Cardiac muscle cell (in vitro differentiated cells and primary cell): Measurements from ENCODE around the gene PLK4. TPM values are rescaled to one million over a fixed set of nuclear protein-coding genes. Genes with fewer than 3 reads are reported as not detected.
A peak's percentile ranks its signal among the peaks of the same experiment; 100 is the strongest.
"Not testable (repeated sequence)": the region's sequence is repeated elsewhere in the genome, so short reads cannot be mapped to it uniquely, and the experiment has no call there.

Experiments
- DNase-seq, 2 donors: peaks; one replicate each; pipeline versions ENCODE4 v3.0.0 to v3.0.0-alpha.2; 2010 to 2017; ENCODE audit warnings: low read depth in 1 of 2, low spot score in 1 of 2
- H3K27ac ChIP-seq: fragments of 200-600 bp; sonication (generic); 2 replicates; pipeline ENCODE4 v1.5.1; 2016
- H3K27me3 ChIP-seq: fragments of 200-600 bp; sonication (generic); 2 replicates; pipeline ENCODE4 v1.6.0; 2016; ENCODE audit warnings: control low read depth
- H3K36me3 ChIP-seq: fragments of 200-600 bp; sonication (generic); 2 replicates; pipeline ENCODE4 v1.5.1; 2016; ENCODE audit warnings: control low read depth
- H3K4me1 ChIP-seq: fragments of 200-600 bp; sonication (generic); 2 replicates; pipeline ENCODE4 v1.8.1; 2017; ENCODE audit warnings: low read depth, mild to moderate bottlenecking, mixed run types
- H3K4me3 ChIP-seq: fragments of 200-600 bp; sonication (generic); 2 replicates; pipeline ENCODE4 v1.5.1; 2016; ENCODE audit warnings: mild to moderate bottlenecking
- H3K9me3 ChIP-seq: fragments of 200-600 bp; sonication (generic); 2 replicates; pipeline ENCODE4 v1.5.1; 2017; ENCODE audit warnings: low read depth, mild to moderate bottlenecking, control low read depth
- polyA plus RNA-seq: library from polyadenylated mRNA; unstranded; fragments of >200 nt; fragmentation: Nextera tagmentation; extraction: Ambion mirVana; gene quantifications from 2 replicates; pipeline ENCODE4 v1.2.1, GENCODE V29; 2016
- total RNA-seq: library from RNA; depleted of rRNA; stranded (reverse); fragments of >200 nt; gene quantifications from 2 replicates; pipeline ENCODE4 v1.2.3, GENCODE V29; 2016
- TF ChIP-seq, protein P1 (sequence below): IDR thresholded peaks from 2 replicates; pipeline ENCODE4 v1.5.1; 2012; ENCODE audit warnings: low read depth, mild to moderate bottlenecking, low read length

Gene PLK4
- total and polyA plus RNA-seq, 2 experiments from 2014 or later = 5.2 to 13.0 TPM

DNA sequence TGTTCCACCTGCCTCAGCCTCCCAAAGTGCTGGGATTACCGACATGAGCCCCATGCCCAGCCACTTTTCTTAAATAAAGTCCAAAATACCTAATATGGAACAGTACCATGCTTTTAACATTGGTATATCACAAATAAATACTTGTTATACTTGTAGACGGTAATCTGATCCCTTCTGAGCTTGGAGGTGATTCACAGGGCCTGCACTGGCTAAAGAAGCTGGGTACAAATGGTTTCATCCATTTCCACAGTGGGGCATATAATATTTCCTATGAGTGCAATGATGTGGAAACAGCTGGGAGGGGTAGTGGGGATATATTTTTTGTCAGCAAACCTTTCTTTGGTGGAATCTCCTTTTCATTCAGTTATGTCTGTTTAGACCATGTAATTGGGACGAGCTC is 35.8 kb downstream of the PLK4 start:
- Histone ChIP-seq H3K27ac (no peak overlapping the region), H3K4me1 (peaks cover 11% of the 10 kb centered on the region), H3K4me3 (no peak overlapping the region), H3K9me3 (no peaks in the 10 kb centered on the region), H3K36me3 (peaks cover 23% of the 10 kb centered on the region), H3K27me3 (no peaks in the 10 kb centered on the region)
- TF ChIP-seq, protein P1, sequence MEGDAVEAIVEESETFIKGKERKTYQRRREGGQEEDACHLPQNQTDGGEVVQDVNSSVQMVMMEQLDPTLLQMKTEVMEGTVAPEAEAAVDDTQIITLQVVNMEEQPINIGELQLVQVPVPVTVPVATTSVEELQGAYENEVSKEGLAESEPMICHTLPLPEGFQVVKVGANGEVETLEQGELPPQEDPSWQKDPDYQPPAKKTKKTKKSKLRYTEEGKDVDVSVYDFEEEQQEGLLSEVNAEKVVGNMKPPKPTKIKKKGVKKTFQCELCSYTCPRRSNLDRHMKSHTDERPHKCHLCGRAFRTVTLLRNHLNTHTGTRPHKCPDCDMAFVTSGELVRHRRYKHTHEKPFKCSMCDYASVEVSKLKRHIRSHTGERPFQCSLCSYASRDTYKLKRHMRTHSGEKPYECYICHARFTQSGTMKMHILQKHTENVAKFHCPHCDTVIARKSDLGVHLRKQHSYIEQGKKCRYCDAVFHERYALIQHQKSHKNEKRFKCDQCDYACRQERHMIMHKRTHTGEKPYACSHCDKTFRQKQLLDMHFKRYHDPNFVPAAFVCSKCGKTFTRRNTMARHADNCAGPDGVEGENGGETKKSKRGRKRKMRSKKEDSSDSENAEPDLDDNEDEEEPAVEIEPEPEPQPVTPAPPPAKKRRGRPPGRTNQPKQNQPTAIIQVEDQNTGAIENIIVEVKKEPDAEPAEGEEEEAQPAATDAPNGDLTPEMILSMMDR = no peak
- DNase-seq = no peak

DNA sequence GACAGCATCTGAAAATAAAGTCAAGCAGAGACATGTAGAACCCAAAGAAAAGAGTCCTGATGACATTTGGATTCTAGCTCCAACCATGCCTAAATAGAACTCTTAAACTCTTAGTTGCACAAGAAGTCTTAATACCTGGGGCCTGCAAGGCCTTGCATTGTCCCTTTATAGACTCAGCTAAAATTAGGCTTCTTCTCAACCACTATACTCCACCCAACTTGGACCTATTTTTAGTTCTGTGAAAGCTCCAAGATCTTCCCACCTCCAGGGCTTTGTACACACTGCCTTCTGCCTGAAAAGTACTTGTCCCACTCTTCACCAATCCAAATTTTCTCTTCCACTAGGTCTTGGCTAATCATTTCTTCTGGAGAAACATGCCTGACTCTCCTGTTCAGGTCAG is 36.5 kb downstream of the PLK4 start:
- no peaks in the 10 kb centered on the region for H3K27me3 ChIP-seq
- H3K36me3 ChIP-seq = peaks cover 25% of the 10 kb centered on the region
- DNase-seq = peak in 1 of 2 donors; percentile 1
- peak overlapping the region; percentile 88 for H3K27ac ChIP-seq
- H3K4me3 ChIP-seq = no peak overlapping the region
- peaks cover 11% of the 10 kb centered on the region for H3K4me1 ChIP-seq
- TF ChIP-seq, protein P1 = no peak
- H3K9me3 ChIP-seq = no peaks in the 10 kb centered on the region

DNA sequence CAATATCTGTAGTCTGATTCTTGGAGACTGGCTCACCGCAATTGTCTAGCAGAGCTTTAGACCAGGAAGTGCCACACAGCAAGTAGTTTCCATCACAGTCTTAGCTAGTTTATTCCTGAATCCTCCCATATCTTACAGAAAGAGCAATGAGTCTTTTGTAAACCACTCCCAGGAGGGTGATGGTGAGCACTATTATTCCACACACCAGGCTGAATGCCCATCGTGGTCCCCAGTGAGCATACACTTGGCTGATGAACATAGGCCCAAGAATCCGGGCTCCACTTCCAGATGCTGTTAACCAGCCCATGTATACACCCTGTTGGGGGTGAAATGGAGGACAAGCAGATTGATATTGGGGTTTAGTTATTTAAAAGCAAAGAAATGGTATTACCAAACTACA is 39.8 kb downstream of the PLK4 start:
- Histone ChIP-seq H3K4me3 (no peak overlapping the region), H3K4me1 (peaks cover 11% of the 10 kb centered on the region), H3K36me3 (peaks cover 25% of the 10 kb centered on the region), H3K27ac (no peak overlapping the region), H3K27me3 (no peaks in the 10 kb centered on the region), H3K9me3 (no peaks in the 10 kb centered on the region)
- no peak for DNase-seq
- TF ChIP-seq, protein P1 = no peak

DNA sequence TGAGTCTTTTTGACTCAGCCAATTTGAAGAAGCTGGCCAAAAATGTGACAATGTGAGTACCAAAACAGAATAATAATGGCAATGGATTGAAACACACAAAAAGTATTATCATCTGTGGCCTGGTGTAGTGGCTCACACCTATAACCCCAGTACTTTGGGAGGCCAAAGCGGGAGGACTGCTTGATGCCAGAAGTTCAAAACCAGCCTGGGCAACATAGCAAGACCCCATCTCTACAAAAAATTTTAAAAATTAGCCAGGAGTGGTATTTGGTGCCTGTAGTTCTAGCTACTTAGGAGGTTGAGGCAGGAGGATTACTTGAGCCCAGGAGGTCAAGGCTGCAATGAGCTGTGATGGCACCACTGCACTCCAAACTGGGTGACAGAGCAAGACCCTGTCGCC is 41.5 kb downstream of the PLK4 start:
- H3K9me3 ChIP-seq = no peaks in the 10 kb centered on the region
- peaks cover 25% of the 10 kb centered on the region for H3K36me3 ChIP-seq
- TF ChIP-seq, protein P1 = no peak
- DNase-seq = no peak
- H3K4me1 ChIP-seq = peaks cover 6% of the 10 kb centered on the region
- no peak overlapping the region for H3K4me3 ChIP-seq
- no peaks in the 10 kb centered on the region for H3K27me3 ChIP-seq
- no peak overlapping the region for H3K27ac ChIP-seq

DNA sequence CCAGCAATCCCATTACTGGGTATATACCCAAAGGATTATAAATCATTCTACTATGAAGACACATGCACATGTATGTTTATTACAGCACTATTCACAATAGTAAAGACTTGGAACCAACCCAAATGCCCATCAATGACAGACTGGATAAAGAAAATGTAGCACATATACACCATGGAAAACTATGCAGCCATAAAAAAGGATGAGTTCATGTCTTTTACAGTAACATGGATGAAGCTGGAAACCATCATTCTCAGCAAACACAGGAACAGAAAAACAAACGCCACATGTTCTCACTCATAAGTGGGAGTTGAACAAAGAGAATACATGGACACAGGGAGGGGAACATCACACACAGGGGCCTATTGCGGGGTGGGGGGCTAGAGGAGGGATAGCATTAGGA is 45.0 kb downstream of the PLK4 start:
- peaks cover 20% of the 10 kb centered on the region for H3K36me3 ChIP-seq
- H3K4me1 ChIP-seq, H3K27me3 ChIP-seq, H3K4me3 ChIP-seq, H3K9me3 ChIP-seq, DNase-seq, H3K27ac ChIP-seq: not testable (repeated sequence)

DNA sequence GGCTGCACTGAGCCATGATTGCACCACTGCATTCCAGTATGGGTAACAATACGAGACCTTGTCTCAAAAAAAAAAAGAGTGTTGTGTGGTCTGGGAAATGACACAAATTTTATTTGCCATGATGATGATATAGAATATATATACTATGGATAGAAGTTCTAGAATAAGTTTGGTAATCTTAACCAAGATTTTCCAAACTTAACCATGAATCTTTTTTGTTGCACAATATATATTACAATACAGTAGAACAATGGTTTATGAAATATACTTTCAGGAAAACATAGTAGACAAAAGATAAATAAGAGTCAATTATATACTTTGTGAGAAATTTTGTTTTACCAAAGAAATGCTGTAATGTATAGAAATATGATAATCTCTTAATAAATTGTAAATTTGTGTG is 49.5 kb downstream of the PLK4 start:
- Histone ChIP-seq H3K36me3 (peaks cover 10% of the 10 kb centered on the region), H3K9me3 (no peaks in the 10 kb centered on the region), H3K4me1 (no peaks in the 10 kb centered on the region), H3K27ac (no peak overlapping the region), H3K27me3 (no peaks in the 10 kb centered on the region), H3K4me3 (no peak overlapping the region)
- TF ChIP-seq, protein P1 = no peak
- no peak for DNase-seq

DNA sequence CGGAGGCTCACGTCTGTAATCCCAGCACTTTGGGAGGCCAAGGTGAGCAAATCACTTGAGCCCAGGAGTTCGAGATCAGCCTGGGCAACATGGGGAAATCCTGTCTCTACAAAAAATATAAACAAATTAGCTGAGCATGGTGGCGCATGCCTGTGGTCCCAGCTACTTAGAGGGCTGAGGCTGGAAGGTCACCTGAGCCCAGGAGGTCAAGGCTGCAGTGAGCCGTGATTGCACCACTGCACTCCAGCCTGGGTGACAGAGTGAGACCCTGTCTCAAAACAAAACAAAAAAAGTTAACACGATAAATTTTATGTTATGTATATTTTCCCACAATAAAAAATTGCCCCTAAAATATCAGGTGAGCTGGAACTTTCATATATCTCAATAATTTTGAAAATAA is 51.1 kb downstream of the PLK4 start:
- DNase-seq, H3K4me1 ChIP-seq, H3K9me3 ChIP-seq, H3K27me3 ChIP-seq, H3K4me3 ChIP-seq: not testable (repeated sequence)
- H3K36me3 ChIP-seq = peaks cover 10% of the 10 kb centered on the region
- H3K27ac ChIP-seq = peak overlapping the region; percentile 1
